Smooth muscle cell (in vitro differentiated cells): ENCODE measurements around the gene SMURF2. TPM values are rescaled to one million over a fixed set of nuclear protein-coding genes. Genes with fewer than 3 reads are reported as not detected.

Experiments used
- DNase-seq: peaks from one replicate; lab custom pipeline; 2025; ENCODE audit not compliant: unreplicated experiment; lab: John Stamatoyannopoulos, UW
- H2AFZ ChIP-seq: fragments of 200-600 bp; sonication (generic); 2 replicates; pipeline ENCODE4 v1.6.0; 2016; ENCODE audit warnings: antibody characterized with exemption, low read depth, mild to moderate bottlenecking
- H3F3A ChIP-seq: fragments of 200-600 bp; sonication (generic); 2 replicates; pipeline ENCODE4 v1.6.0; 2017; ENCODE audit warnings: antibody characterized with exemption, low read depth
- H3K27ac ChIP-seq: fragments of 200-600 bp; sonication (generic); 2 replicates; pipeline ENCODE4 v1.5.1; 2016; ENCODE audit warnings: low read depth, mild to moderate bottlenecking
- H3K27me3 ChIP-seq: fragments of 200-600 bp; sonication (generic); 2 replicates; pipeline ENCODE4 v1.6.1; 2016; ENCODE audit warnings: low read depth, mild to moderate bottlenecking
- H3K36me3 ChIP-seq: fragments of 200-600 bp; sonication (generic); 2 replicates; pipeline ENCODE4 v1.5.1; 2016; ENCODE audit warnings: low read depth
- H3K4me1 ChIP-seq: fragments of 200-600 bp; sonication (generic); 2 replicates; pipeline ENCODE4 v1.5.1; 2016; ENCODE audit warnings: low read depth
- H3K4me2 ChIP-seq: fragments of 200-600 bp; sonication (generic); 2 replicates; pipeline ENCODE4 v1.6.0; 2016; ENCODE audit warnings: mild to moderate bottlenecking
- H3K4me3 ChIP-seq: fragments of 200-600 bp; sonication (generic); 2 replicates; pipeline ENCODE4 v1.5.1; 2016; ENCODE audit warnings: mild to moderate bottlenecking
- H3K79me2 ChIP-seq: fragments of 200-600 bp; sonication (generic); 2 replicates; pipeline ENCODE4 v1.6.0; 2016; ENCODE audit warnings: low read depth, mild to moderate bottlenecking
- H3K9ac ChIP-seq: fragments of 200-600 bp; sonication (generic); 2 replicates; pipeline ENCODE4 v1.6.0; 2016; ENCODE audit warnings: low read depth
- H3K9me3 ChIP-seq: fragments of 200-600 bp; sonication (generic); replicated peaks from 2 replicates; pipeline ENCODE4 v1.5.1; 2016; ENCODE audit warnings: low read depth
- H4K20me1 ChIP-seq: fragments of 200-600 bp; sonication (generic); 2 replicates; pipeline ENCODE4 v1.6.0; 2016; ENCODE audit warnings: low read depth
- CTCF ChIP-seq: fragments of 200-600 bp; sonication (generic); IDR thresholded peaks from 2 replicates; pipeline ENCODE4 v1.5.1; 2017; ENCODE audit warnings: borderline replicate concordance, mild to moderate bottlenecking, antibody characterized with exemption; ENCODE audit not compliant: insufficient read depth, poor library complexity, severe bottlenecking
- WGBS: methylation state at CpG from one replicate; pipeline ENCODE4 v1.1.7; 2016; ENCODE audit warnings: low lambda C conversion rate; 5-methylcytosine and 5-hydroxymethylcytosine counted together
- polyA plus RNA-seq: library from polyadenylated mRNA; unstranded; fragments of >200 nt; fragmentation: Nextera tagmentation; extraction: Ambion mirVana; gene quantifications from 2 replicates; pipeline ENCODE4 v1.2.1, GENCODE V29; 2016
- total RNA-seq: library from RNA; depleted of rRNA; stranded (reverse); fragments of >200 nt; gene quantifications from 2 replicates; pipeline ENCODE4 v1.2.3, GENCODE V29; 2014

The SMURF2 gene
- total and polyA plus RNA-seq, 2 experiments from 2014 or later = 38.9 to 91.2 TPM

GRCh38 chr17:64625541-64625940, 36.6 kb downstream of the SMURF2 start:
- peaks cover 96% of the 10 kb centered on the region for H3K79me2 ChIP-seq
- H3F3A ChIP-seq = peaks cover 9% of the 10 kb centered on the region
- no peaks in the 10 kb centered on the region for H3K27me3 ChIP-seq
- H3K27ac ChIP-seq = peak overlapping the region; percentile 12
- WGBS = 64% methylated on average over 4 of the region's 4 CpGs
- no peak for TF ChIP-seq CTCF
- no peaks in the 10 kb centered on the region for H3K9me3 ChIP-seq
- no peak overlapping the region for H3K4me3 ChIP-seq
- H3K4me1 ChIP-seq = peaks cover 5% of the 10 kb centered on the region
- peaks cover 98% of the 10 kb centered on the region for H4K20me1 ChIP-seq
- H3K9ac ChIP-seq = no peak overlapping the region
- no peak overlapping the region for H2AFZ ChIP-seq
- peak overlapping the region; percentile 2 for H3K4me2 ChIP-seq
- DNase-seq = no peak
- H3K36me3 ChIP-seq = no peaks in the 10 kb centered on the region

- H3K79me2 ChIP-seq = peaks cover 96% of the 10 kb centered on the region
- no peak overlapping the region for H2AFZ ChIP-seq
- H3K4me1 ChIP-seq = peaks cover 5% of the 10 kb centered on the region
- no peak overlapping the region for H3K4me3 ChIP-seq
- DNase-seq = no peak
- H3K4me2 ChIP-seq = peak overlapping the region; percentile 59
- peaks cover 9% of the 10 kb centered on the region for H3F3A ChIP-seq
- H3K9ac ChIP-seq = no peak overlapping the region
- no peaks in the 10 kb centered on the region for H3K36me3 ChIP-seq
- H3K27me3 ChIP-seq = no peaks in the 10 kb centered on the region
- peaks cover 98% of the 10 kb centered on the region for H4K20me1 ChIP-seq
- 55% methylated on average over 4 of the region's 4 CpGs for WGBS
- no peak for TF ChIP-seq CTCF
- no peaks in the 10 kb centered on the region for H3K9me3 ChIP-seq
- H3K27ac ChIP-seq = peak overlapping the region; percentile 70
Observed at GRCh38 chr17:64622931-64623654, 39.0 kb downstream of the SMURF2 start.

- Histone ChIP-seq H2AFZ (no peak overlapping the region), H3K4me1 (peaks cover 5% of the 10 kb centered on the region), H3K9ac (no peak overlapping the region), H4K20me1 (peaks cover 98% of the 10 kb centered on the region), H3K27ac (peak overlapping the region; percentile 70), H3K9me3 (no peaks in the 10 kb centered on the region), H3K27me3 (no peaks in the 10 kb centered on the region), H3F3A (peaks cover 4% of the 10 kb centered on the region), H3K4me2 (no peak overlapping the region), H3K79me2 (peaks cover 96% of the 10 kb centered on the region), H3K4me3 (no peak overlapping the region), H3K36me3 (no peaks in the 10 kb centered on the region)
- 98% methylated on average over 6 of the region's 6 CpGs for WGBS
- no peak for TF ChIP-seq CTCF
- no peak for DNase-seq
Observed at GRCh38 chr17:64621772-64622171, 40.3 kb downstream of the SMURF2 start.

GRCh38 chr17:64618848-64619247, 43.3 kb downstream of the SMURF2 start:
- H3K27me3 ChIP-seq = no peaks in the 10 kb centered on the region
- peaks cover 98% of the 10 kb centered on the region for H4K20me1 ChIP-seq
- WGBS = 91% methylated on average over 4 of the region's 4 CpGs

More at GRCh38 chr17:64618848-64619247, 43.3 kb downstream of the SMURF2 start:
- Histone ChIP-seq H3K4me1 (peaks cover 5% of the 10 kb centered on the region), H3K4me2 (no peak overlapping the region), H3K4me3 (no peak overlapping the region), H3K36me3 (no peaks in the 10 kb centered on the region), H3K9me3 (no peaks in the 10 kb centered on the region), H3K79me2 (peaks cover 96% of the 10 kb centered on the region), H3K9ac (no peak overlapping the region), H3K27ac (no peak overlapping the region), H2AFZ (no peak overlapping the region), H3F3A (no peaks in the 10 kb centered on the region)
- no peak for TF ChIP-seq CTCF
- no peak for DNase-seq
